GM12801 (cell line): ENCODE results near the gene TUBGCP3.

Source experiments
- CTCF ChIP-seq: IDR thresholded peaks from one replicate; pipeline ENCODE4 v1.5.1; 2011; ENCODE audit warnings: control low read depth; ENCODE audit not compliant: insufficient read length; ENCODE audit errors: extremely low read depth

The TUBGCP3 gene

GRCh38 chr13:112626761-112627160 lies 38.8 kb upstream of the TUBGCP3 start:
- TF ChIP-seq CTCF = no peak

DNA sequence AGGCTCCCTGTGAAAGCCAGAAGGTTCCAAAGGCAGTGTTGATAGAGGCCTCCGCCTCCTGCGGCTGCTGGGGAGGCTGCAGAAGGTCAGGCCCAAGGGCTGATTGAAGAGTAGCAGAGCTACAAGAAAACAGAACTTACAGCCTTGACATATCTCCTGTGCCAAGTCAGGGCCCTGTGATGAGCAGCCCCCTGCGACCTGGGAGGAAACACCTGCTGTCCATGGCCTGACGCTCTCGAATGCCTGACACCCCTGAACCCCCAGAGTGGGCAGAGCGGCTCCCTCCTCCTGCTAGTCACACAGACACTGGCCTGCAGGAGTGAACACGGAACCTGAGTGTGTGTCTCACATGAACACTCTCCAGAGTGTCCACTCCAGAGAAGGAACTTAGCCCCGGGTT lies 38.2 kb upstream of the TUBGCP3 start:
- TF ChIP-seq CTCF = no peak

GRCh38 chr13:112625698-112626097 lies 37.7 kb upstream of the TUBGCP3 start:
- no peak for TF ChIP-seq CTCF

- no peak for TF ChIP-seq CTCF
Observed at GRCh38 chr13:112624602-112625430, 36.9 kb upstream of the TUBGCP3 start.

DNA sequence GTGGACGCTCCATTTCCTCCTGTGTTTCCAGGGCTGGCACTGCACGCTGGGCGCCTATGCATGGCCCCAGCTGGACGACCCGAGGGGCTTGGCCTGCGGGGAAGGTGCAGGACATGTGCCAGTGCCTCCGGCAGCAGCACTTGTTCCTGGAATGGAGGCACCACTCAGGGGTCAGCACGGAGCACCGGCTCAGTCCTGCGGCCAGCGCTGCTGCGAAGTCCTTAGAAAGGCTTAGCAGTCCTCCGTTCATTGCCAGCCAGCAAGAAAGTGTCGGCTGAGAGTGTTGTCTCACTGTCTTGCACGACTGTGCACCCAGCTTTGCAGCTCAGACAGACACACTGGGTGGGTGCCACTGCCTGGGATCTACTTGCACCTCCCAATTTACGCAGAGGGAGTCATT lies 36.1 kb upstream of the TUBGCP3 start:
- TF ChIP-seq CTCF = no peak

GRCh38 chr13:112623051-112623711 lies 35.2 kb upstream of the TUBGCP3 start:
- no peak for TF ChIP-seq CTCF

DNA sequence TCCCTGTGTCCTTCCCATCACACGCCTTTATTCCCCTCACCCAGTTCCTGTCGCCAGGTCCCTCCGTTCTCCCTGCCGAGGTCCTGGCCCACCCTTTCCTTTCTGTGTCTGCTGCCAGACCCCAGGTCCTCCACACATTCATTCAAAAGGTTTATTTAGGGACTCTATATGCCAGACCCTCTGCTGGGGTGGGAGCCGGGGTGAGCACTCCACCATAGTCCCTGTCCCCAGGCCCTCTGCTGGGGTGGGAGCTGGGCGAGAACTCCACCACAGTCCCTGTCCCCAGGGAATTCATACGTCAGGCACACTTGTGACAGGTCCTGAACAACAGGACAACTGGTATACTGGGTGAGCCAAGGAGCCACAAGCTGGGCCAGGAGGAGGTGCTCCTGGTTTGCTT lies 34.4 kb upstream of the TUBGCP3 start:
- TF ChIP-seq CTCF = no peak
